Adrenal gland (tissue), 5 donors: ENCODE measurements around the gene CLDN15.
"Not testable (repeated sequence)": the region's sequence is repeated elsewhere in the genome, so short reads cannot be mapped to it uniquely, and the experiment has no call there.

ENCODE experiments used
- CTCF ChIP-seq, 6 experiments: fragments of 450-650 bp in 4 of 6; fragments of 200-600 bp in 2 of 6; sonication (generic) in 1 of 6; IDR thresholded peaks; 1 replicate in 5 of 6; 2 replicates in 1 of 6; pipeline versions ENCODE4 v1.5.1 to v1.8.0; 2016 to 2021; ENCODE audit warnings: antibody characterized with exemption in 6 of 6, mild to moderate bottlenecking in 2 of 6, moderate library complexity in 1 of 6
- POLR2A ChIP-seq, 2 donors: fragments of 450-650 bp; IDR thresholded peaks; one replicate each; pipeline ENCODE4 v1.6.1; 2017; ENCODE audit warnings: antibody characterized with exemption in 2 of 2, mild to moderate bottlenecking in 2 of 2, moderate library complexity in 1 of 2
- donor health status: DM: no; HTN: no; CAD: no.

GRCh38 chr7:101199522-101199921, 38.1 kb downstream of the CLDN15 start:
- not testable (repeated sequence) for TF ChIP-seq CTCF, POLR2A (IDR thresholded peaks at IDR 0.05)
